Heart left ventricle (tissue), 13 donors: Measurements from ENCODE around the gene OSBPL7.

Experiments used
- CTCF ChIP-seq, 12 donors: fragments of 200-600 bp; sonication (generic) in 4 of 12; IDR thresholded peaks; one replicate each; pipeline versions ENCODE4 v1.5.0 to v1.8.0; 2018 to 2022; ENCODE audit warnings: antibody characterized with exemption in 12 of 12, mild to moderate bottlenecking in 5 of 12
- POLR2A ChIP-seq, 2 donors: fragments of 450-650 bp; IDR thresholded peaks; one replicate each; pipeline ENCODE4 v1.6.1; 2017; ENCODE audit warnings: antibody characterized with exemption in 2 of 2, mild to moderate bottlenecking in 2 of 2, moderate library complexity in 2 of 2
- donor health status: ischemic (EF 13 %, LVEDD 7.1; RV severe dilation, severe dysfunction).
- donor health status: DM: no; HTN: yes; CAD: no.
- donor health status: DM: no; HTN: no; CAD: no.
- donor health status: ischemic (EF 25% LVEDD 6.9; RV normal size, moderate dysfunction).
- donor health status: ischemic (EF 25% LVEDD 5.7; RV mildly dilated, moderate dysfunction).
- donor health status: ischemic (EF 35%, LVEDD 5.7; RV mildly dilated, moderate dysfunction).
- donor health status: nonischemic (EF 11% LVEDD 7.7; RV severe dilation, severe dysfunction).
- donor health status: DM: yes; HTN: yes; CAD: no.
- donor health status: PGD.
- donor health status: ischemic (EF 29% LVEDD 5.4; RV normal size, mild dysfunction).
- donor health status: nonischemic (EF 23%, LVEDD 6.1; RV moderate dilation, normal function).

GRCh38 chr17:47840742-47841487 lies 19.3 kb upstream of the OSBPL7 start, which contains the start of gene SCRN2:
- TF ChIP-seq CTCF (IDR thresholded peaks at IDR 0.05) (peak; percentile 93 to 99 (median 98)), POLR2A (IDR thresholded peaks at IDR 0.05) (no peak)
